ENCODE results near the gene SYCP2L. TPM values are rescaled to one million over a fixed set of nuclear protein-coding genes. Genes with fewer than 3 reads are reported as not detected.

Gene SYCP2L
- under 1 TPM in 1 of 4 donors, not detected in 3; 0.95 TPM for total RNA-seq

DNA sequence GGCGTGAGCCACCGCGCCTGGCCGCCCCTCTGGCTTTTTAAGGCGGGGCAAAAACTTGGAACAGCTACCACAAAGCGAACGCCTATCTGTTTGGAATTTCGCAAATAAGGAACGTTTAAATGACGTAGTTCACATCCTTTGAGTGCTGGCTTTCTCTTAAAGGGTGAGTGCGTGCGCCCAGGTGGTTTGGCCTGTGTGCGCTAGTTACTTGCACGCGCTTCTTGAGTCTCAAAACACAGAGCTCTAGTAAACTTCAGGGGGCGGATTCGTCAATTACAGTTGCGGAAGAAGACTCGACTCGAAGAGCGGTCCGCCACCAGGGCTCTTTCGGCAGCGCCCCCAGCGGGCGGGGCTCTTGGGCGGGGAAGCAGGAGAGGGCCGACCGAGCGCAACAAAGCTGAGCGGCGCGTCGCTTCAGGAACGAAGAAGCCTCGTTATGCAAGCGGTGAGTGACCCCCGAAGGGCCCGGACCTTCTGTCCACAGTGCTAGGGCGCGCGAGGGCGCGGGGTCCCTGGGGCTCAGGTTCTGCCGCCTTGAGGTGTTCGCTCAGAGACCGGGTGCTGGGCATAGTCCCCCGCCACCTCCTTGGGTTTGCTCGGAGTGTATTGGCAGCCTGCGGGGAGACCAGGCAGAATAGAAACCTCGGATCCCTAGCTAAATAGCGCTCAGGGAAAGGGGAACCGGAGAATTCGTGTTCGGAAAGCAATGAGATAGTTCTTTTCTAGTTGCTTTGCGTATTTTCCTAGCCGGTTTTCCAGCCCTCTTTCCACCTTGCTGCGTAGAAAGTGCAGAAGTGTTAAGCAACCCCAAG, at the start of gene SYCP2L:
TSS of gene SYCP2L (plus strand) at position 362 of the 812 bp plus-strand sequence. CDS start at position 437, 75 bp downstream.
- peaks cover 3 to 5% of the 10 kb centered on the region in 2 donors for H3K9me3 ChIP-seq
- peaks cover 0 to 16% (median 4%) of the 10 kb centered on the region in 4 donors for H3K4me1 ChIP-seq
- no peaks in the 10 kb centered on the region for H3K36me3 ChIP-seq
- 15 to 29% methylated on average over 7 to 57 of the region's 58 CpGs for WGBS, 2 donors (ENCODE audit: low coverage in 1 of 2)
- in situ Hi-C loops (cut with MboI; ENCODE audit: low pct_ligation_motif_present in 1 of 4, low pct_unique_long_range_greater_than_20kb in 1 of 4, low sequenced_read_pairs in 3 of 4) (no loop called here), intact Hi-C loops (cut with DNase I; ENCODE audit: low total_unique reads) (no loop called here)
- H3K27me3 ChIP-seq, result peaks cover 69% of the 10 kb centered on the region
- DNase-seq, result no peak
- H3K27ac ChIP-seq, result no peak within 1 kb of the TSS
- TF ChIP-seq POLR2A (IDR thresholded peaks at IDR 0.05), result no peak
- no peak for TF ChIP-seq POLR2AphosphoS5 (IDR thresholded peaks at IDR 0.05)
- no peak for TF ChIP-seq EP300 (IDR thresholded peaks at IDR 0.05; ENCODE audit: low read depth)
- TF ChIP-seq, protein P1, sequence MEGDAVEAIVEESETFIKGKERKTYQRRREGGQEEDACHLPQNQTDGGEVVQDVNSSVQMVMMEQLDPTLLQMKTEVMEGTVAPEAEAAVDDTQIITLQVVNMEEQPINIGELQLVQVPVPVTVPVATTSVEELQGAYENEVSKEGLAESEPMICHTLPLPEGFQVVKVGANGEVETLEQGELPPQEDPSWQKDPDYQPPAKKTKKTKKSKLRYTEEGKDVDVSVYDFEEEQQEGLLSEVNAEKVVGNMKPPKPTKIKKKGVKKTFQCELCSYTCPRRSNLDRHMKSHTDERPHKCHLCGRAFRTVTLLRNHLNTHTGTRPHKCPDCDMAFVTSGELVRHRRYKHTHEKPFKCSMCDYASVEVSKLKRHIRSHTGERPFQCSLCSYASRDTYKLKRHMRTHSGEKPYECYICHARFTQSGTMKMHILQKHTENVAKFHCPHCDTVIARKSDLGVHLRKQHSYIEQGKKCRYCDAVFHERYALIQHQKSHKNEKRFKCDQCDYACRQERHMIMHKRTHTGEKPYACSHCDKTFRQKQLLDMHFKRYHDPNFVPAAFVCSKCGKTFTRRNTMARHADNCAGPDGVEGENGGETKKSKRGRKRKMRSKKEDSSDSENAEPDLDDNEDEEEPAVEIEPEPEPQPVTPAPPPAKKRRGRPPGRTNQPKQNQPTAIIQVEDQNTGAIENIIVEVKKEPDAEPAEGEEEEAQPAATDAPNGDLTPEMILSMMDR (IDR thresholded peaks at IDR 0.05), result no peak
- peak within 1 kb of the TSS in 2 of 4 donors; percentile 19 to 44 for H3K4me3 ChIP-seq

DNA sequence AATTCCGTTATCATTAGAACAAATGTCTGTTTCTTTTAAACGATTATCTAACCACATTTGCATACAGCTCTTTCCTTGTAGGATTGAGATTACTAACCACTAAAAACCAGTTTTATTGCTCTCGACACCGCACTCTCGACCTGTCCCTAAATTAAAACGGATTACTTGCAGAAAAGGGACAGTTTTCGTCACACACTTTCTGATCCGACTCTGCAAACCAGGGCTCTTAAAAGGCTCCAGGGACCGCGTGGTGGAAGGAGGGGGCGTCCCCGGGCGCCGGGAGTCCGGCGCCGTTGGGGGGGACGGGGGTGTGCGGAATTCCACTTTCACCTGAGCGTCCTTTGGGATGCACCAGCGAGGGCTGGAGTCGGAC, 49.2 kb upstream of the SYCP2L start:
- DNase-seq, result no peak
- intact Hi-C loops (cut with DNase I; ENCODE audit: low total_unique reads), result loop anchor here (2.0 kb wide), 1 partner anchor 47 kb away; no protein-coding TSS in a partner anchor

DNA sequence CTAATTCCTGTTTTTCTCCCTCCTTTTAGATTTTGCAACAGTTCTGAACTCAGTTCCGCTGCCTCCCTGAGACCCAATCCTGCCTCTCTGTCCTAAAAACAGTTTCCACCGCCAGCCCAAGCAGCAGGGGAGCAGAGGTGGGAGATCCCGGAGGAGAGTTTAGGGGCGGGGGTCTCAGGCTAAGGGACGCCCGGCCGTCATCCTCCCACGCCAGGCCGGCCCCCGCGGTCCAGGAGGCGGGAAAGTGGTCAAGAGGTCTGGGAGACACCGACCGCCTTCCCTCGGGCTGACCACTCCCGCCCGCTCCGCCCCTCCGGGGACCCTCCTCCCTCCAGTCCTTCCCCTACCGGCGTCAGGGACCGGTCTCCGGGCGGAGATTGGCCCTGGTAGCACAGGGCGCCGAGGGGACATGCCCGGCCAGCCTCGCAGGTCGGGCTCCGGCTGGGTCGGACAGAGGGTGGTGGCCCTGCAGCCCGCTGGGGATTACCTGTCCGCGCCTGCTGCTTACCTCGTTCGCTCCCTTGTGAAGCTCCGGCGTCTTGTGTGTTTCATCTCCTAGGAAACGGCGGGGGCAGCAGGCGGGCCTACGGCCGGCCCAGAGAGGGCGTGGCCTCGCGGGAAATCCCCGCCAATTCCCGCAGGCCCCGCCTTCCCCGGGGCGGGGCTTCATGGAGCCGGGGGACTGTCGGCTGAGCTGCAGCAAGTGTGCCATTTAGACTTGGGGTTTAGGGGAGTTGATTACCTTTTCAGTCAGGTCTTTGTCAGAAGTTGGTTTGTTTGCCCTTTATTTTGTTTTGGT, 48.7 kb upstream of the SYCP2L start, which contains the start of gene MAK:
TSS of gene MAK (minus strand) at position 545 of the 799 bp plus-strand sequence. CDS start 7,891 bp downstream, outside the sequence.
- Histone ChIP-seq H3K4me1 (peaks cover 13 to 22% (median 16%) of the 10 kb centered on the region in 4 donors), H3K4me3 (peak within 1 kb of the TSS; percentile 37 to 66 (median 54)), H3K27me3 (peaks cover 55% of the 10 kb centered on the region), H3K9me3 (no peaks in the 10 kb centered on the region), H3K27ac (peak within 1 kb of the TSS in 2 of 4 donors; percentile 14 to 44), H3K36me3 (no peaks in the 10 kb centered on the region)
- TF ChIP-seq POLR2A (IDR thresholded peaks at IDR 0.05) (no peak), EP300 (IDR thresholded peaks at IDR 0.05; ENCODE audit: low read depth) (no peak), POLR2AphosphoS5 (IDR thresholded peaks at IDR 0.05) (peak in 2 of 3 donors; percentile 10 to 20)
- TF ChIP-seq, protein P1 (IDR thresholded peaks at IDR 0.05), result no peak
- DNase-seq, result peak; percentile 88
- intact Hi-C loops (cut with DNase I; ENCODE audit: low total_unique reads), result loop anchor here (2.0 kb wide), 1 partner anchor 47 kb away; no protein-coding TSS in a partner anchor
- in situ Hi-C loops (cut with MboI; ENCODE audit: low pct_ligation_motif_present in 1 of 4, low pct_unique_long_range_greater_than_20kb in 1 of 4, low sequenced_read_pairs in 3 of 4), result no loop called here
- WGBS, 2 donors (ENCODE audit: low coverage in 1 of 2), result 1% methylated on average over 42 of the region's 53 CpGs; no CpG with 5 or more reads in 1 of the 2 donors

More for the DNA sequence above, 49.2 kb upstream of the SYCP2L start:
- Histone ChIP-seq H3K36me3 (no peaks in the 10 kb centered on the region), H3K4me1 (peaks cover 13 to 22% (median 16%) of the 10 kb centered on the region in 4 donors), H3K9me3 (no peaks in the 10 kb centered on the region), H3K4me3 (peak overlapping the region; percentile 37 to 66 (median 54)), H3K27me3 (peaks cover 55% of the 10 kb centered on the region), H3K27ac (no peak overlapping the region)
- peak in 1 of 3 donors; percentile 33 for TF ChIP-seq POLR2AphosphoS5 (IDR thresholded peaks at IDR 0.05)
- TF ChIP-seq POLR2A (IDR thresholded peaks at IDR 0.05), result no peak
- in situ Hi-C loops (cut with MboI; ENCODE audit: low pct_ligation_motif_present in 1 of 4, low pct_unique_long_range_greater_than_20kb in 1 of 4, low sequenced_read_pairs in 3 of 4), result no loop called here
- 1% methylated on average over 20 to 22 of the region's 22 CpGs for WGBS, 2 donors (ENCODE audit: low coverage in 1 of 2)

DNA sequence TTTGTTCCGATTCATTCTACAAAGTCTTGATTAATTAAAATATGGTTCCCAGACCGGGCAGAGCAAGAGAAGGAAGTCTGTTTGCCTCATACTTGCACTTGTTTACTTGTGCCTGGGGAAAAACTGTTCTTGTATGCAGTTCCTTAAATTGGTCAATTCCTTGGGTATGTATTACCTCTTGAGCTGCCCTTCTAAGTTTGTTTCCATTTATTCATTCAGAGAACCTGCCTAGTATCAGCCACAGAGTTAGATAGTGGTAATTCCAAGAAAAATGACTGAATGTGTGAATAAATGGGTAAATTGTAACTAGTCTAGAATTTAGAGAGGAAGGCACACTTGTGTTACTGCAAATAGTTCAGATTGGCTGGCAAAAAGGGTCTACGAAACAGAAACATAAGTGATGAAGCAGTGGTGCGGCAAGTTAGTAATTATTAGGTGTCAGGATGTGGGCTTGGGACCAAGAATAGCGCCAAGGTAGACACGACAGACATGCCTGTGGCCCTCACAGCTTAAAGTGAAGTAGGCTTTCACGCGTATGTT, 48.0 kb upstream of the SYCP2L start:
- Histone ChIP-seq H3K4me1 (peaks cover 13 to 22% (median 16%) of the 10 kb centered on the region in 4 donors), H3K4me3 (peak overlapping the region in 3 of 4 donors; percentile 37 to 66 (median 49)), H3K9me3 (no peaks in the 10 kb centered on the region), H3K27me3 (peaks cover 55% of the 10 kb centered on the region), H3K36me3 (no peaks in the 10 kb centered on the region), H3K27ac (no peak overlapping the region)
- intact Hi-C loops (cut with DNase I; ENCODE audit: low total_unique reads) (no loop called here), in situ Hi-C loops (cut with MboI; ENCODE audit: low pct_ligation_motif_present in 1 of 4, low pct_unique_long_range_greater_than_20kb in 1 of 4, low sequenced_read_pairs in 3 of 4) (no loop called here)
- no peak for DNase-seq
- TF ChIP-seq POLR2AphosphoS5 (IDR thresholded peaks at IDR 0.05) (no peak), POLR2A (IDR thresholded peaks at IDR 0.05) (no peak), EP300 (IDR thresholded peaks at IDR 0.05; ENCODE audit: low read depth) (no peak)
- TF ChIP-seq, protein P1 (IDR thresholded peaks at IDR 0.05), result no peak
- 39 to 58% methylated on average over 6 to 8 of the region's 8 CpGs for whole genome bisulfite sequencing, 2 donors (ENCODE audit: low coverage in 1 of 2)

All from transverse colon (tissue), 4 donors.